ENCODE results near the gene LOXL1. TPM values are rescaled to one million over a fixed set of nuclear protein-coding genes. Genes with fewer than 3 reads are reported as not detected.

LOXL1 gene
- total RNA-seq, 2 experiments from 2014 or later, result 2.1 to 2.4 TPM

DNA sequence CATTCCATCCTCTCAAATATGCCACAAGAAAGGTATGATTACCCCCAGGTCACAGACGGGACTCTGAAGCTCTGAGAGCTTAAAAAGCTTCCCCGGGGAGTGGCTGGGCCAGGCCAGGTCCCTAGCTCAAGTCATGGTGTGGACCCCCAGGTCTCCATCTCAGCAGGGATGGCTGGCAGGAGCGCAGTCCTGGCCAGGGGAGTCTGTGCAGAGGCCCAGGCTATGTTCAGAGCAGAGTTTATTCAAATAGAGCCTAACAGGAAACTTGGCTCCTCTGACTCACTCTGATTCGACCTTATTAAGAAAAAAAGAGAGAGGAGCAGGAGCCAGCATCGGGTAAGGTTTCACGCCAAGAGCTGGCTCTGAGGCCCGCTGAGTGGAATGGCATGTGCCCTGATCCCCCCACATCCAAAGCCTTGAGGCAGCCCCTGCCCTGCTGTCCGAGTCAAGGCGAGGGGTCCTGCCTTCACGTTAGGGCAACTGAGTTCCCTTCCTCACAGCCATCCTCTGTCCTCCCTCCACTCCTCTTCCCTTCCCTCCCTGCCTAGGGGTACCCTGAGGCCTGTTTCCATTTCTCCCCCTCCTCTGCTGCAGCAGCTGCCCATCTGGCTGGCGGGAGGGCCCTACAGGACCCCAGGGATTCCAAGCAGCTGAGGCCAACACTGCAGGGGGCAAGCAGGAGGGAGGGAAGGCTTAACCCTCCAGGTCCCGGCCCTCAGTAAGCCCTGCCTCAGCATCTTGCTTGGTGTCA, 1.9 kb upstream of the LOXL1 start:
- Mint-ChIP-seq H3K27ac (peak overlapping the region; percentile 79), H3K9me3 (no peaks in the 10 kb centered on the region), H3K4me1 (peaks cover 45% of the 10 kb centered on the region), H3K4me3 (peak overlapping the region; percentile 23), H3K36me3 (peaks cover 3% of the 10 kb centered on the region), H3K27me3 (no peaks in the 10 kb centered on the region)
- peak; percentile 23 for DNase-seq

DNA sequence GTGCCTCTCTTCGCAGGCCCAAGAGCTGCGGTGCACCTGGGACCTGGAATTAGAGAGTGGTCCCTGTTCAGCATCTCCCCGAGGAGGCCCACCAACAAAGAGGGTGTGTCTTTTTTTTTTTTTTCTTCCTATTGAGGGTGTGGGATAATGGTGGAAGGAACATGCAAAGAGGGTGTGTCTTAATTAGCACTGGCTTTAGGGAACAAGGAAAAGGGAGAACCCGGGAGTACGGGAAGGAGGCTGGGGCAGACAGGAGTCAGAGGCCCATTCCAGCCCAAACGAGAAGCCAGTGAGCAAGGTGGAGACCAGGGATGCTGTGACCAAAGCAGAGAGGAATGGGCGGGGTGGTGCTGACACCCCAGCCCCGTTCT, 429 bp upstream of the LOXL1 start:
- H3K27ac Mint-ChIP-seq, result no peak overlapping the region
- no peaks in the 10 kb centered on the region for H3K9me3 Mint-ChIP-seq
- peaks cover 41% of the 10 kb centered on the region for H3K4me1 Mint-ChIP-seq
- H3K36me3 Mint-ChIP-seq, result no peaks in the 10 kb centered on the region
- peak overlapping the region; percentile 19 for H3K4me3 Mint-ChIP-seq
- no peak for DNase-seq
- H3K27me3 Mint-ChIP-seq, result no peaks in the 10 kb centered on the region

GRCh38 chr15:73927003-73927475, 777 bp downstream of the LOXL1 start:
- Mint-ChIP-seq H3K27ac (no peak overlapping the region), H3K27me3 (no peaks in the 10 kb centered on the region), H3K4me3 (peak overlapping the region; percentile 48), H3K4me1 (peaks cover 36% of the 10 kb centered on the region), H3K36me3 (no peaks in the 10 kb centered on the region), H3K9me3 (no peaks in the 10 kb centered on the region)
- peak; percentile 47 for DNase-seq

GRCh38 chr15:73927476-73928240, 1.4 kb downstream of the LOXL1 start:
- H3K36me3 Mint-ChIP-seq, result no peaks in the 10 kb centered on the region
- H3K4me3 Mint-ChIP-seq, result peak overlapping the region; percentile 80
- H3K4me1 Mint-ChIP-seq, result peaks cover 36% of the 10 kb centered on the region
- no peaks in the 10 kb centered on the region for H3K27me3 Mint-ChIP-seq
- H3K27ac Mint-ChIP-seq, result peak overlapping the region; percentile 0
- H3K9me3 Mint-ChIP-seq, result no peaks in the 10 kb centered on the region
- peak; percentile 84 for DNase-seq

- H3K4me1 Mint-ChIP-seq, result peaks cover 33% of the 10 kb centered on the region
- H3K9me3 Mint-ChIP-seq, result no peaks in the 10 kb centered on the region
- no peaks in the 10 kb centered on the region for H3K27me3 Mint-ChIP-seq
- H3K4me3 Mint-ChIP-seq, result peak overlapping the region; percentile 80
- DNase-seq, result no peak
- H3K36me3 Mint-ChIP-seq, result no peaks in the 10 kb centered on the region
- peak overlapping the region; percentile 0 for H3K27ac Mint-ChIP-seq
These were observed 1.9 kb downstream of the LOXL1 start for GRCh38 chr15:73928241-73928579.

- peaks cover 24% of the 10 kb centered on the region for H3K4me1 Mint-ChIP-seq
- H3K27me3 Mint-ChIP-seq, result no peaks in the 10 kb centered on the region
- H3K36me3 Mint-ChIP-seq, result no peaks in the 10 kb centered on the region
- no peaks in the 10 kb centered on the region for H3K9me3 Mint-ChIP-seq
- no peak overlapping the region for H3K4me3 Mint-ChIP-seq
- no peak for DNase-seq
- H3K27ac Mint-ChIP-seq, result no peak overlapping the region
These were observed 2.8 kb downstream of the LOXL1 start for GRCh38 chr15:73928971-73929627.

GRCh38 chr15:73930371-73930770, 4.1 kb downstream of the LOXL1 start:
- H3K27me3 Mint-ChIP-seq, result no peaks in the 10 kb centered on the region
- H3K4me1 Mint-ChIP-seq, result peaks cover 15% of the 10 kb centered on the region
- no peaks in the 10 kb centered on the region for H3K9me3 Mint-ChIP-seq
- no peak overlapping the region for H3K27ac Mint-ChIP-seq
- H3K4me3 Mint-ChIP-seq, result no peak overlapping the region
- no peak for DNase-seq
- no peaks in the 10 kb centered on the region for H3K36me3 Mint-ChIP-seq

- peaks cover 13% of the 10 kb centered on the region for H3K4me1 Mint-ChIP-seq
- H3K4me3 Mint-ChIP-seq, result no peak overlapping the region
- no peaks in the 10 kb centered on the region for H3K27me3 Mint-ChIP-seq
- no peaks in the 10 kb centered on the region for H3K36me3 Mint-ChIP-seq
- H3K9me3 Mint-ChIP-seq, result no peaks in the 10 kb centered on the region
- DNase-seq, result no peak
- H3K27ac Mint-ChIP-seq, result no peak overlapping the region
These were observed 4.6 kb downstream of the LOXL1 start for GRCh38 chr15:73930790-73931281.

- no peak overlapping the region for H3K4me3 Mint-ChIP-seq
- DNase-seq, result no peak
- no peaks in the 10 kb centered on the region for H3K9me3 Mint-ChIP-seq
- peaks cover 13% of the 10 kb centered on the region for H3K4me1 Mint-ChIP-seq
- H3K27me3 Mint-ChIP-seq, result no peaks in the 10 kb centered on the region
- no peaks in the 10 kb centered on the region for H3K36me3 Mint-ChIP-seq
- H3K27ac Mint-ChIP-seq, result no peak overlapping the region
These were observed 5.2 kb downstream of the LOXL1 start for GRCh38 chr15:73931441-73931840.

DNA sequence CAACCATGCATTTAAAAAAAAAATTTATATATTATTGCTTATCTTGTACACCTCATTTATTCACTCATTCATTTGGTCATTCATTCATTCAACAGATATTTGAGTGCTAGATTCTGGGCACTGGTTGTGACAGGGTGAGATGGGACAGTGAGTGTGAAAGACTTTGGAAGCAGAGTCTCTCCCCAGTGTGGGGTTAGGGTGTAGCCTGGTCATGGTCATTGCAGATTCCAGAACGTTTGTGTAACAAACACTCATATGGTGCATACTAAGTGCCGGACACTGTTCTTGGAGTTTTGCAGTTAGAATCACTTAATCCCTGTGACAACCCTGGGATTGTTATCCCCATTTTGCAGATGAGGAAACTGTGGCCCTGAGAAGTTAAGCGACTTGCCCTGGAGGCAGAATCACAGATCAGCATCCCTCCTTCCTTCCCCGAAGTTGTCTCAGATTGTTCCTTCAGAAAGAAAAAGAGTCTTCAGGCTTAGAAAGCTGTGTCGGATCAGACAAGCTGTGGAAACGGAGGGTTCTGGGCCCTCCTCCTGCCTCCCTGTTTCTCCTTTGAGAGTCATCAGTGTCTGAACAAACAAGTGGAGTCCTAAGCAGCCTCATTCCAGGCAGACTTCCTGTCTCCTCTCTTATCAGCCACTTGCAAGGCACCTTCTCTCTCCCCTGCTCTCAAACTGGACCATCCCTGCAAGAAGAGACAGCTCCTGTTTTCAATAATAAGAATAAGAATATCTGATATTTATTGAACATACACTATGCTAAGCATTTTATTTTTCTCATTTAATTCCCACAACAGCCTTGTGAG, 6.3 kb downstream of the LOXL1 start:
- Mint-ChIP-seq H3K36me3 (no peaks in the 10 kb centered on the region), H3K9me3 (no peaks in the 10 kb centered on the region), H3K27ac (no peak overlapping the region), H3K27me3 (no peaks in the 10 kb centered on the region), H3K4me3 (no peak overlapping the region), H3K4me1 (peaks cover 13% of the 10 kb centered on the region)
- DNase-seq, result no peak

DNA sequence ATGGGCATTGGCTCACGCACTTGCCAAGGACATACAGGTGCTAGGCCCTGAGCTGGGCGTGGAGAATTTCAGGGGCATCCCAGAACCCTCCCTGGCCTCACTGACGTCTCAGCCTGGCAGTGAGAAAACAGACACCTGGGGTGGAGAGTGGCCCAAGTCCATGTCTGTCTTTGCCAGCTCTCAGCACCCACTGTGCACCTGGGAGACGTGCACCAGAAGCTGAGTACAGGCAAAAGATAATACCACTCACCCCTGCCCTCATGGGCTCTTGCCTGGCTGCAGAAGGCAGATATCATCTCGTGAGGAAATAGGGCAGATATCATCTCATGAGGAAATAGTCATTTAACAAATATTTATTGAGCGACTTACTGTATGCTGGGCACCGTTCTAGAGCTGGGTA, 8.0 kb downstream of the LOXL1 start:
- Mint-ChIP-seq H3K9me3 (no peaks in the 10 kb centered on the region), H3K4me1 (peaks cover 2% of the 10 kb centered on the region), H3K27me3 (no peaks in the 10 kb centered on the region), H3K36me3 (no peaks in the 10 kb centered on the region), H3K4me3 (no peak overlapping the region), H3K27ac (no peak overlapping the region)
- DNase-seq, result no peak

DNA sequence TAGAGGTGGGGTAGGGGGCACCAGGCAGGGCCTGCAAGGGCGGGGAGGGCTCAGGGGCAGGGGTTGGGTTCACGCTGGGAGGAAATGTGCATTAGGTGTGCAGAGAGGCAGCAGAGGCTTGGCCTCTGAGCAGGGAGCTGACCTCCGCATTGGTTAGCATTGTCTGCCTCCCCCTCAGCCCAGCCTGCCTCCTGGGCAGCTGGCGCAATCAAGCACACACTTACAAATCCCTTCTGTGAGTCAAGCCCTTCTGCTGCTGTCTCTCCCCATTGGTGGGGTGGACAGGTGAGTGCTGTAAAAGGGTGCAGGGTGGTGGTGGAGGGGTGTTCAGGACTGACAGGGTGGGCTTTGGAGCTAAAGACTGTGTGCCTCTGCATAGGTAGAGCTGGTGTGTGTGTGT, 9.3 kb downstream of the LOXL1 start:
- Mint-ChIP-seq H3K36me3 (no peaks in the 10 kb centered on the region), H3K4me1 (no peaks in the 10 kb centered on the region), H3K27ac (no peak overlapping the region), H3K4me3 (no peak overlapping the region), H3K9me3 (no peaks in the 10 kb centered on the region), H3K27me3 (no peaks in the 10 kb centered on the region)
- DNase-seq, result no peak

- Mint-ChIP-seq H3K36me3 (no peaks in the 10 kb centered on the region), H3K27ac (no peak overlapping the region), H3K9me3 (no peaks in the 10 kb centered on the region), H3K27me3 (no peaks in the 10 kb centered on the region), H3K4me1 (no peaks in the 10 kb centered on the region), H3K4me3 (no peak overlapping the region)
- no peak for DNase-seq
These were observed 9.9 kb downstream of the LOXL1 start for GRCh38 chr15:73936181-73936580.

- Mint-ChIP-seq H3K4me1 (peaks cover 4% of the 10 kb centered on the region), H3K4me3 (no peak overlapping the region), H3K27ac (no peak overlapping the region), H3K9me3 (no peaks in the 10 kb centered on the region), H3K27me3 (no peaks in the 10 kb centered on the region), H3K36me3 (no peaks in the 10 kb centered on the region)
- DNase-seq, result no peak
These were observed 10.5 kb downstream of the LOXL1 start for GRCh38 chr15:73936588-73937290.
